HG03342 (cell line): ENCODE data around the gene KLF13.
A peak's percentile ranks its signal among the peaks of the same experiment; 100 is the strongest.

ENCODE experiments used
- ATAC-seq: cut with Tn5 transposase; IDR thresholded peaks from one replicate; pipeline ENCODE4 v1.9.1; 2021; ENCODE audit warnings: mild to moderate bottlenecking, moderate library complexity; ENCODE audit not compliant: unreplicated experiment

KLF13 gene

DNA sequence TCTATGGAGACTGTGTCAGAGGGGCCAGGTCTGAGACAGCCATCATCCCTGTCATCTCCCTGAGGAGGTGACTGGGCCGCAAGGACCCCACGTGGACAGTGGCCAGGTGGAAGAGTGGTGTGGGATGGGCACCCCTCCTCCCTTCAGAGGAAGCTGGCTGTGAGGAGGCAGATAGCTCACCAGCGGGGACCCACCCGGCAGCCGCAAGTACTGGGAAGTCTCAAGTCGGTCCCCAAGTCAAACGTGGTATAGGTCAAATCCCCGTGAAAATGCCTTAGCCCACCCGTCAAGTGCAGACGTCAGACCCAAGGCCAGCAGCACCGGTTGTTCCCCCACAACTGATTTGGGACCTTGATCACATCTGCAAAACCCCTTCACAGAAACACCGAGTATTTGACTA is 12.3 kb upstream of the KLF13 start:
- ATAC-seq: no peak

DNA sequence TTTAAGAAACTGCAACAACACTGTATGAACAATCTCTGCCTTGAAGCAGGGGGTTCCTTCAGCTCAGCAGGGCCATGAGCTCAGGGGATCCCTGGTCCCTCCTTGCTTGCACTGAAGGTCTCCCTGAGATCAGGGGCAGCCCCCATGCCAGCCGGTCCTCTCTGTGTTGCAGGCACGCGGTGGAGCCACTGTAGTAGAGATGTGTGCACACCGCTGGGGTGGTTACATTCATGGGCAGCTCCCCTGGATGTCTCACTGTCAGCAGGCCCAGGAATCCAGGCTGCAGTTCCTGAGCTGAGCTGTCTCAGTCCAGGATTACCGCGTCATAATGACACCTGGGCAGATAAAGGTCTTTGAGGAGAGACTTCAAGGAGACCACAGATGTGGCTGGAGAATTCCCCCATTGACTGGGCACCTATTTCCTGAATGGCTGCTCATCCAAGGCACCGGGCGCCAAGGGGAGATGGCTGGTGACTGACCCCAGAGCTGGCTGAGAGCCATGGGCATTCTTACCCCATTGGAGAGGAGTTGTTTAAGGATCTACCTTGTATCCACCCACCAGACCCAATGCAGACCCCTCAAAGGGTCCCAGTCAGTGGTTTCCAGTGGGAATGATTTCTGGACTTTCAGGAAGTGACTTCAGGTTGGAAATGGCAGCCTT is 10.4 kb upstream of the KLF13 start:
- no peak for ATAC-seq

DNA sequence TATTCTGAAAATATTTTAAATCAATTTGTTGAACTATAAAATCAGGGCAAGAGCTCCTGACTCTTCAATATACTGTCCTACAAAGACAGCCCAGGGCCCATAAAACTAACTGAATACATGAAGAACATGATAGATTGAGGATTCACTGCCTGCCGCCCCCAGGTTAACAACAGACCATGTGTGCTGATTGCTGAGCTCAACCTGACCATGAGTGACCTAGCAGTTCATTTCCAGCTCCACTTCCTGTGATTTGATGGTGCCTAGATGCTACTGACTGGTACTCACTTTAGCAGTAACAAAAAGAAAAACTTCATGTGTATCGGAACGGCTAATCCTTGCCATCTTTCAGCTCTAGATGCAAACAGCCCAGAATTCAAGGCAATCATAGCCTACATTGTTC is 9.6 kb upstream of the KLF13 start:
- no peak for ATAC-seq

DNA sequence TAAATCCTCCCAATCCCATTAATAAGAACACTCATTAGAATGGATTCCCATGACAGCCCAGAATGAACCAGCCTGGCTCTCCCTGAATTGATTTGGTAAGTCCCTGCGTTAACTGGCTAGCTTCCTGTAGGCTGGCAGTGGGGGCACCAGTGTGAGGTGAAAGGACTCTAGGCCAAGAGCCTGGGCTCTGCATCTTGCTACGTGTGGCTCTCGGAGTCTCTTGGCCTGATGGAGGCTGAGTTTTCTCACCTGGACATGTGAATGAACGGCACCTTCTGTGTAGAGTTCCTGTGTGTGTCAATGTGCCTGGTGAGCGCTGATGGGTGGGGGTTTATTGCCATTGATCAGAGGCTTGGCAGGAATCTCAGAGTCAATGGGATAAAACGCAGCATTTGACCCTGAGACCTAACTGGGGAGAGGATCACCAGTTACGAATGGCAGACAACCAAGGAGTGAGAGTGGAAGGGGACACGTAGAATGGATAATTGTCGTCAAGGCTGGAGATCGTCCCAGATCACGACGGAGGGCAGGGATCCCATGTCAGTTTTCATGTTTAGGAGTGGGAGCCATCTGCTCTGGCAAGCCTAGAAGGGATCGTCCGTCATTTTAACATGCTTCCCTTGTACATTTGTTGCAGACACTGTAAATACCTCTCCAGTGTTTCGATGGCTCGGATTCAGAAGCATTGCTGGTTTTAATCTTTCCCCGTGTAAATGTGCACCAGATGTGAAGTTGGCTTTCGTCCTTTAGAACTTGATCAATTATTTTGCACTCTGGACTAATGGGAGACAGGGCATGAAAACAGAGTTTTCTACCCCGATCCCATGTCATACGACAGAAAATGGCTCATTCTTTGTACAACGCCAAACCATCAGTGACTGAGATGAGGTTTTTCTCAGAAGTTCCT is 9.0 kb upstream of the KLF13 start:
- no peak for ATAC-seq

DNA sequence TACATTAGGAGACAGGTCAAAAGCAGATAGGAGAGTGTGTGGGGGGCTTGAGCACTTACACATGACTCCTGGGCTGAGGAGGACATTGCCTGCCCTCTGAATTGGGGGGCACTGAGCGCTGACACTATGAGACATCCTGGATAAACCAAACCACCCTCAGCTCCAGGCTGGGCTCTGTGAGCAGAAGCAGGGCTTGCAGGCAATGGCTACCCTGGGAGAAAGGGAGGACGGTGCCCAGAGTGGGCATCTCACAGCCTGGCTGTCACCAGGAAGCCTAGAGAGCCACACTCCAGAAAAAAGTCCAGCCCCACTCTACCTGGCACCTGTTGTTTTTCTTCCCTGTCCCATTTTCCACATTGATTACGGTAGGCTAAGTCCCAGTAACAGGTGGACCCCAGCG is 8.2 kb upstream of the KLF13 start:
- ATAC-seq: no peak

DNA sequence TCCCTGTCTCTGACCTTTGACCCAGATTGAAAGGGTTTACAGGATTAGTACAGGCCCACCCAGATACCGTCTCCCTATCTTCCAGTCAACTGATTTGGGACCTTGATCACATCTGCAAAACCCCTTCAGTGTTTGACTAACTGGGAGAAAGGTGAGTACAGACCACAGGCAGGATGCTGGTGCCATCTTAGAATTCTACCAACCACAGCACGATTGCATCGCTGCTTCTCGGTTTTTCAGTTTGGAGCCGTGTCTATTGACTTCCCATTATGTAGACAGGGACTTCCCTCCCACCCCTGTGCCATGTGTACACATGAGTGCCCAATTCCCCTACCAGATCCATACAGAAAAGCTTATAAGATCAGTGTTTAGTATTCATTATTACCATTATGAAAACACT is 6.6 kb upstream of the KLF13 start:
- ATAC-seq: no peak

DNA sequence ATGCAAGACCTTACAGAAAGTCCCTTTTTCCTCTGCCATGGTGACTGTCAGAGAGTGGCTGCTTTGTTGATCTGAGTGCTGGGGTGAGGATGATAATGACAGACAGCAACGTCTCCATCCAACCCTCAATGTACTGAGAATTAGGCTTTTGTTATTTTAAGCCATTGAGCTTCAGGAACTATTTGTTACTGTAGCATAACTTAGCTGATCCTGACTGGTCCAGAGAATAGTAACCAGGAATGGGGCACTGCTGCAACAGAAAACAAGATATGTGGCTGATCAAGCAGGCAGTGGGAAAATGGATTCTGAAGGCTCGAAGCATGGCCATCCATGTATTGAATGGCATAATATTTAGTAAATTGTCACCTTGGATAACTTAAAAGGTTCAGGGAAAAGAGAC is 5.2 kb upstream of the KLF13 start:
- no peak for ATAC-seq

DNA sequence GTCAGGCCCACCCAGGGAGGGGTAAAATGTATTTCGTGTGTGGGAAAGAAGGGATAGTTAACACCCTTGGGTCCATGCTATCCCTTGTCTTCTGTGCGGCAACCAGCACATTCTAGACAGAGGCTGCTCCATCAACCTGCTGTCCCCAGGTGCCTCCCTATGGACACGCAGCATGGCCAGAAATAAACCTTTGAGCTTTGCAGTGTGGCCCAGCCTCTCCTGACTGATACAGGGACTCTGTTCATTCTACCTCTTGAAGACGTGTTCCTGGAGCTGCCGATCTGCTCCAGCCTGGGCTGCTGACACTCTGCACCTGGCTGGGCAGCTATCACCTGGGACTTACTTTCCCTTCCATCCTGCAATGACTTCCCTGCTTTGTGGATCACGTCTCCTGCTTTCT is 4.1 kb upstream of the KLF13 start:
- ATAC-seq: no peak

DNA sequence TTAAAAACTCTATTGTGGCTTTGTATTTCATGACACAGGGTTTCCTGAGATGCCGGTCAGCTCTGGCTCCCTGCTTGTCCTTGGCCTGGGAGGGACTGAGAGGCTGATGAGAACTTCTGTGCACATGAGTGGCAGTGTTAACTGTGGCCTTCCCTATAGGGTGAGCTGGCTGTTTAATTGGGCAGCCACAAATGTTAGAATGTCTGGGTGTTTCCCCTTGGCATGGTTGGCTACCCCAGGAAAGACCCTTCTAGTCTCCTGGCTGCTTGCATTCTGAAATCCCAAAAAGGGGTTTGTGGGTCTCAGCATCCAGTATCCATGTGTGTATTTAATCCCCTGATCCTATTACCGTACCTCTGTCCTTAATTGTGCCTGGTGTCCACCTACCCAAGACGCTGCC is 3.0 kb upstream of the KLF13 start:
- ATAC-seq: no peak

DNA sequence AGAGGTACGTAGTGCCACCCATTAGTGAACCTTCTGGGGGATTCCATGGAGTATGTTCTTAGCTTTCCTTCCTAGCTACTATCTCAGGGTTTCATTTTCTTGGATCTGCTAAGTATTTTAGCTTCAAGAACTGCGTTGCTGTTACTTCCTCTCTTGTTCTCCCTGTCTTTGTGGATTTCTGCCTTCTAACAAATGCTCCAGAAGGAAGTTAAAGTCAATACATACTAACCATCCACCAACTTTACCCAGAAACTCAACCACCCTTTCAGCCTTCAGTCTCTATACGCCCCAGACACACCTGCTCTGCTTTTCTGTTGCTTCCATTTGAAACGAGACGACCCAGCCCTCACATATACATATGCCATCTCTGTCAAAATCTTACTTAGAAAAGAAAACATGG is 2.4 kb upstream of the KLF13 start:
- no peak for ATAC-seq

DNA sequence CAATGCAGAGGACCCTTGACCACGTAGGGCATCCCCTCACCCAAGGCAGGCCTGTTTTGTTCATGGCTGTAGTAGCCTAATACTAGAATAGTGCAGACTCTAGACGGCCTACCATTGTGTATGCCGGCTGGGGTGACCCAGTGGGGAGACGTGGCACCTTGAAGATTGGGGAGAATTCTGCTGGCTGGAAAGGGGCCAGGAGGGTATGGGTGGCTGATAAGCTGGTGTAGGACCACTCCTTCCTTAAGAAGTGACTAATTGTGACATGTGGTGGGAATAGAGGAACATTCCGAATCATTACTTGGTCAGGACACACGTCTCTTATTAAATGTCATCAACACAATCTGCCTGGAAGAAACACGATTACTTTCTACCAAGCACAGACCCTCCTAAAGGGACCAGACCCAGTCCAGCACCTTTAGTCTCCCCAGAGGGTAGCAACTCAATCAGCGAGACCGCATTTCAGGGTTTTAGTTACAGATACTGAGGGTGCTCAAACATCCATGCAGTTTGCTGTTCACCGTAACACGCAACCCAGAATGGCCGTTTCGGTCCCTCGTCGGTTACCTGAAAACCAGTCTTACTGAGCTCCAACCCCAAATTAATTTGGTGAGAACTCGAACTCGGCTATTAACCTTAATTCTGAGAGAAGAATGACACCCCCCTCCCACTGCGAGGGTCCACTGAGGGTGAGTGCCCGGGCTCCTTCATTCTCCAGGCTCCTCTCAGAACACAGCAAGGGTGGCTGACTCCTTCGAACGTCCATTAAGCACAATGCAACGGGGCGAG is 1.6 kb upstream of the KLF13 start:
- no peak for ATAC-seq

DNA sequence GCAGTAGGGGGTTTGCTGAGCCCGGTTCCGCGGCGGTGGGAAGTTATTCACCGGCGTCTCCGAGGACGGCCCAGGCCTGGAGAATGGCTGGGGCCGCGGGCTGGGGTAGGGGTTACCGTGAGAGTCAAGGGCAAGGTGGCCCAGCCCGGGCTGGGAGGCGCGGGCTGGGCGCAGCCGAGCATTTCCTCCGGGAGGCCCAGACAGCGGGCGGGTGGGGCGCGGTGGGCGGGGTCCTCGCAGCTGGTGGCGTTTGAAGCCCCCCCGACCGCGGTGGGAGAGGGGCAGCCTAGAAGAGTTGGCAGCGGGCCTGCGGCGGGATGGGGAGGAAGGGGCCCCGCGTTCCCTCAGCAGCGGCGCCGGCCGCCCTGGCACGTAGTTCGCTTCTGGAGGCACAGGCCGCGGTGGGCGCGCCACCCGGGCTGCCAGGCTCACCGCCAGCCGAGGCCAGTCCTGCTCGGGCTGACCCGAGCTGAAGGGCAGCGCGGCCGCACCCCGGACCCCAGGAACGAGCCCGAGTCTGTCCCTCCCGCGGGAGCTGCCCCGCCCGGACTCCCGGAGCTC is 960 bp upstream of the KLF13 start:
- ATAC-seq: peak; percentile 3

DNA sequence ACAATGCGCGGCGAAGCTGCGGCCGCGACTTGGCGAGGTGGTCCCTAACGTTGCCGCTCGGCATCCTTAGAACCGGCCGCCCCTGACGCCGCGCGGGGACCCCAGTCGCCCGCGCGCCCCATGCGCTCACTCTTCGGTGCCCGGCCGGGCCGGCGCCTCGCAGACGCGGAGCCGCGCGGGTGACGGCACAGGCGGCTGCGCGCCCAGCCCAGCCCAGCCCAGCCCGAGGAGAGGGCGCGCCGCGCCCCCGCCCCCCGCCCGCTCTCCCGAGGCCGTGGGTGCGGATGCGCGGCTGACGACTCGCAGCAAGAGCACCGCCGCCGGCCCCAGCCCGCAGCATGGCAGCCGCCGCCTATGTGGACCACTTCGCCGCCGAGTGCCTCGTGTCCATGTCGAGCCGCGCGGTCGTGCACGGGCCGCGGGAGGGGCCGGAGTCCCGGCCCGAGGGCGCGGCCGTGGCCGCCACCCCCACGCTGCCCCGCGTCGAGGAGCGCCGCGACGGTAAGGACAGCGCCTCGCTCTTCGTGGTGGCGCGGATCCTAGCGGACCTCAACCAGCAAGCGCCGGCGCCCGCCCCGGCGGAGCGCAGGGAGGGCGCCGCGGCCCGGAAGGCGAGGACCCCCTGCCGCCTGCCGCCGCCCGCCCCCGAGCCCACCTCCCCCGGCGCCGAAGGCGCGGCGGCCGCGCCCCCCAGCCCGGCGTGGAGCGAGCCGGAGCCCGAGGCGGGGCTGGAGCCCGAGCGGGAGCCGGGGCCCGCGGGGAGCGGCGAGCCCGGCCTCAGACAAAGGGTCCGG is 437 bp downstream of the KLF13 start:
- peak; percentile 15 for ATAC-seq

DNA sequence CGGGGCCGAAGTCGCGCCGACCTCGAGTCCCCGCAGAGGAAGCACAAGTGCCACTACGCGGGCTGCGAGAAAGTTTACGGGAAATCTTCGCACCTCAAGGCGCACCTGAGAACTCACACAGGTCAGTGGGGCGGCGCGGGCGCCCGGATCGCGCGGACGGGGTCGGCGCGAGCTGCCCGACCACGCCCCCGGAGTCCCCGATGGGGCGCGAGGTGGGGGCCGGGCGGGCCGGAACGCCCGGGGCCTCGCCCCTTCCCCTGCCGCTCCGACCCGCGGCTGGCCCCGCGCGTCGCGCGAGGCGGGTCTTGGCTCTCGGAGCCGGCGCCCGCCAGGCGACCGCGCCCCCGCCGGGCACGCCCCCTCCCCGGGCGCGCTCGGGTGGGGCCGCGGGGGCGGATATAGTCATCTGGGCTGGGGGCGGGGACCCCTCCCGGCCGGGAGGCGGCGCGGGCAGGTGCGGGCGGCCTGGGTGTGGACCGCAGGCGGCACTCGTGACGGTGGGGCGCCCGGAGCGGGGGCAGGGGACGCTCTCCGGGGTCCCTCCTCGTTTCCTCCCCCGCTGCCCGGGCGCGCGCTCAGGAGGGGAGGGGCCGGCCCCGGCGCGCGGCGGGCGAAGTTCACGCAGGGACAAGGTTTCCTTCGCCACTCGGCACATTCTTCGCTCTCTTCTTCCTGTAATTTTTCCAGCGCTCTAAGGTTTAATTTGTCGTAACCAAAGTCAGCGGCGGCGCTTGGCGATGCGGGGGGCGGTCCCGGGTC is 1.2 kb downstream of the KLF13 start:
- ATAC-seq: no peak

DNA sequence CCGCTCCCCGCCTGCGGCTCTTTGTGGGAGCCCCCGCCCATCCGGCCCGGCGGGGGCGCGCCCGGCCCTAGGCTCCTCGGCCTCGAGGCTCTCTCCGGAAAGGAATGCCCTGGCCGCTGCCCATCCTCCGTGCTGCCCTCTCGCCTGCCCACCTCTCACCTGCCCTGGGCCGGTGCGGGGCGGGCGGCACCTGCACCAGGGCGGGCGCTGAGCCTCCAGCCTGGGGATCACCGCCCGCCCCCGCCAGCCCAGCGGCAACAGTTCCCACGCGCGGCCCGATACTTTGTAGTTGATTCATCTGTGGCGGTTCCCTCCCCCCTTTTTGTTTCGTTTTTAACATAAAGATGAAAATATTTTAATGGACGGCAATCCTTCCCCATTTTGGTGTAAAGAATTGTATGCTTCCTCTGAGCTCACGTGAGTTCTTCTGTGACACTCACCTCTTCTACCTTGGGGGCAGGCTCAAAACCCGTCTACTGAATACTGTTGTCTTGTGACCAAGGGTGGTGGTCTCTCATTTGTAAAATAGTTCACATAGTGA is 1.9 kb downstream of the KLF13 start:
- no peak for ATAC-seq

DNA sequence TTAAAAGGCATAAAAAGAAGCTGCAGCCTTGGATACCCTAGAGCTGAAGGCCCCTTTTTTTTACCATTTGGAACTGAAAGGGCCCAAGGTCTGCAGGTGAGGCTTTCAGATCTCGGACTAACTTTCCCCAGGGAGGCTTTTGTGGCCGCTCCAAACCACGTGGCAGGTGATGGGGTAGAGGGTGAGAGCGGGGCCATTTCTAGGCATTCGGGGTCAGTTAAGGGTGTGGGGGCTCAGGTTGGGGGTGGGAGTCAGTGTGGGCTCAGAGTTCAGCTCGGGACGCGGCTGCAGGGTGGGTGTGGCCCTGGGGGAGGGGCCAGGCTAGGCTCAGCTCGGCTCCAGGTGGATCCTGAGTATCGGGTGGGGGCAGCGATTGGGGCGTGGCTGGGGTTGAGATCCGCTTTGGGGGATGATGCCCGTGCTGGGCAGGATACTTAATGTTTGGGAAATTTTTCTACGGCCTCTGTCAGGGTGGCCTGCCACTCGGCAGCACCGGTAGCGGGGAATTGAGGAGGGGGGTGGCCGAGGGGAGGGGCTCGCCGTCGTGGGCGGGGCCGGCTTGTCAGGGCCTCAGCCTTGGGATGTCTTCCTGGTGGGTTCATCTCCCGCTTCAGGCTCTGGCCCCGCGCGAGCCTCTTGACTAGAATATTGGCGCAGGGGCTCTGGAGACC is 2.5 kb downstream of the KLF13 start:
- no peak for ATAC-seq

DNA sequence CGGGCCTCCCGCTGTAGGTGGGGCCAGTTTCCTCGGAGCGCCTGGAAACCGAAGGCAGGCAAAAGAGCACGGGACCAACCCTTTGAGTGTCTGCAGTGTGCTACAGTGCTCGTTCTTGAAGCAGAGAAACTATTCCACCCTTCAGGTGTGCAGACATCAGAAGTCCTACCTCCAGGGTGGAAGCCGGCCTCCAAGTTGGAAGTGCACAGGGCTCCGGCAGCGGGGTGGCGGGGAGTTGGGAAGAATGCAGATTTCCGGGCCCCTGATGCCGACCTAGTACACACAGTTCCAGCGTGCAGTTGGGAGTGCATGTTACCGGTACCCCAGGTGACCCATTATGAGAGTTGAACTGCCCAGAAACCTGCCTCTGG is 3.0 kb downstream of the KLF13 start:
- no peak for ATAC-seq

DNA sequence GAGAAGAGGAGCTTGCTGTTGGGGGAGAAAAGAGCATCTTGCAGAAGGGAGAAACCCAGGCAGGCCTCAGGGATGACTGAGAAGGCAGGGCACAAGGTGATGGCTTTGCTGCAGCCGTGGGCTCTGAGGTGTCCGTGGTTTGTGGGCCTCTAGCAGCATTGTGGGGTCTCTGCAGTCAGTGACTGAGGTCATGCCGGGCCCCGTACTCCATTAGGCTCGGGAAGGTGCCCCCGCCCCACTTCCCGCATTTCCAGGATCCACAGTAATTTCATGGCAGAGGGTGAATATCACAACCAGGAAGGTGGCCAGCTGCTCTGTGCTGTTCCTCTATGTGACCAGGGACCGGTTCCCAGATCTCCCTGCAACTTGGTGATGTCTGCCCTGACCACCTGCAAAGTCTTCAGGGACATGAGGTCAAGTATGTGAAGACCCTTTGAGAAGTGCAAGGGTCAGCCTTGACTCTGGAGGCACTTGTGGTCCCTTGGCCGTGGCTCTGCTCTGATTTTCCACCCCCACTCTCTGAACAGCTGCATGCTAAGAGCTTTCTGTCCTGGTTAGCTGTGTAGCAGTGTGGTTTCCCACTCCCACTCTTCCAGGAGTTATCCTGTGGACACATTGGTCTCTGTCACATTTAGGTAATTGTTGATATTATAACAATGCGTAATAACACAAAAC is 3.6 kb downstream of the KLF13 start:
- no peak for ATAC-seq

DNA sequence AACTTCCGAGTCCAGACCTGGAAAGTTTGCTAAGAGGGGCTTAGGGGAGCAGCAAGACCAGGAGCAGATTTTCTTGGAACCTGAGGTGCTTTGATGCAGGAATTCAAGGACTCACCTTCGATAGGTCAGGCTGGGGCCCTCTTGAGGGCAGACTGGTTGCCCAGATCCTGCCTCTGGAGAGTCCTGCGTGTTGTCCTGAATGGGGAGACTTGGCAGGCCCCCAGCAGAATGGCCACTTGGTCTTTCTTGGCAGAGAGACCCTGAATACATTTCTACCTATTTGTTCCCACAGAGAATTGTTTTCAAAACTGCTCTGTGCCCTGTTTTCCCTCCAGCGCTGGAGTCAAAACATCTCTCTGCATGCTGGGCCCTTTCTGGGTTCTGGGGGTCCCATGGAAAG is 4.2 kb downstream of the KLF13 start:
- ATAC-seq: no peak
